Loucy (cell line): ENCODE measurements around the gene PHACTR1.

Experiments
- CTCF ChIP-seq: fragments of 200-600 bp; sonication (generic); conservative IDR thresholded peaks from 2 replicates; pipeline ENCODE4 v1.5.1; 2014; ENCODE audit warnings: mild to moderate bottlenecking, antibody characterized with exemption, low read length
- EZH2phosphoT487 ChIP-seq: fragments of 200-600 bp; IDR thresholded peaks from 2 replicates; pipeline ENCODE4 v1.6.1; 2018; ENCODE audit warnings: antibody characterized with exemption, mild to moderate bottlenecking, moderate library complexity, borderline replicate concordance

- TF ChIP-seq CTCF (no peak), EZH2phosphoT487 (no peak)
Observed at GRCh38 chr6:12709556-12710232, 6.9 kb upstream of the PHACTR1 start.
